ENCODE data around the gene PTPN6. TPM values are rescaled to one million over a fixed set of nuclear protein-coding genes. Genes with fewer than 3 reads are reported as not detected.

PTPN6 gene
- total RNA-seq, 1 experiment from 2014 or later, result 13.7 TPM

DNA sequence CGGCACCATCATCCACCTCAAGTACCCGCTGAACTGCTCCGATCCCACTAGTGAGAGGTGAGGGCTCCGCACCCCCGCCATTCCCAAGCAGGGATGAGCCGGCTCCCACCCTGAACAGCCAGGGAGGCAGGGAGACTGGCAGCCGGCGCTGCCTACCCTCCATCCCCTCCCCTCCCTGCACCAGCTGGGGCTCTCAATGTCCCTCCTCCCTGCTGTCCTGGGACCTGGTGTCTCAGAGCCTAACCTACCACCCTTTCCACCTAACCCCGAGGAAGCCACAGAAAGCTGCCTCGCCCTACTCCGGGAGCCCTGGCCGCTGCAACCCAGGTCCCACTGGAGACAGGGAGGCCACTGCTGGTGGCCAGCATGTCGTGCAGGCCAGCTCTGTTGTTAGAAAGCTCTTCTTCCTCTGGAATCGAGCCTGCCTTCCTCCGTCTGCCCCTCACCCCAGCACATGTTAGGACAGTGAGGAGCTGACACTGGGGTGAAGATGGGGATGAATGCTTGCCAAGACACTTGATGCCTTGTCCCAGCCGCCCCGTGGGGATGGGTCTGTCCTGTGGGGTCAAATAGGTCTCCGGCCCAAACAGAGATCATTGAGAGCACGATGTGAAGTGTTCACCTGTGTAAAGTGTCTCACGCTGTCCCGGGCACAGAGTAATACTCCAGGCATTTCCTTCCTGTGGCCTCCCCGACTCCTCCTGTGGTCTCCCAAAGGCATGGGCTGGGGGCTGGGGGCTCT lies 1.1 kb downstream of the PTPN6 start:
- no TSS peak for BruUV-seq (replicated peaks)
- Histone ChIP-seq H3K36me3 (ENCODE audit: control insufficient read depth, insufficient read depth, low read length) (no peaks in the 10 kb centered on the region), H3K27me3 (ENCODE audit: control insufficient read depth, insufficient read depth, low read length) (no peaks in the 10 kb centered on the region), H3K27ac (ENCODE audit: low read length) (no peak overlapping the region), H3K4me1 (ENCODE audit: control insufficient read depth, insufficient read depth, low read length) (no peaks in the 10 kb centered on the region), H3K4me3 (ENCODE audit: low read depth in 2 of 2, low read length in 2 of 2) (no peak overlapping the region), H3K9me3 (ENCODE audit: control insufficient read depth, insufficient read depth, low read depth, low read length) (no peaks in the 10 kb centered on the region)
- intact Hi-C loops (cut with micrococcal nuclease; ENCODE audit: unreplicated experiment), result no loop called here
- POLR2A ChIA-PET, result interaction anchor here (0.7 kb wide), 1 partner anchor 138 kb away, joined by 3 read pairs; no protein-coding TSS in a partner anchor
- CTCF ChIA-PET, result no interaction called here
- in situ Hi-C loops (cut with HindIII; ENCODE audit: low pct_unique_long_range_greater_than_20kb, low sequenced_read_pairs), result no loop called here
- no peak for ATAC-seq
- no peak for TF ChIP-seq REST (IDR thresholded peaks at IDR 0.05; ENCODE audit: insufficient read depth in 1 of 2, low read depth in 2 of 2, low read length in 1 of 2)
- TF ChIP-seq CTCF (IDR thresholded peaks at IDR 0.05), result no peak
- no peak for TF ChIP-seq POLR2AphosphoS5 (IDR thresholded peaks at IDR 0.05; ENCODE audit: low read depth, low read length)
- no peak for TF ChIP-seq SIN3A (IDR thresholded peaks at IDR 0.05; ENCODE audit: borderline replicate concordance, insufficient read depth, low read depth, low read length)
- no peak for TF ChIP-seq TCF7L2 (IDR thresholded peaks at IDR 0.05; ENCODE audit: low read depth, low read length)
- no peak for DNase-seq (ENCODE audit: low read depth, low spot score)

DNA sequence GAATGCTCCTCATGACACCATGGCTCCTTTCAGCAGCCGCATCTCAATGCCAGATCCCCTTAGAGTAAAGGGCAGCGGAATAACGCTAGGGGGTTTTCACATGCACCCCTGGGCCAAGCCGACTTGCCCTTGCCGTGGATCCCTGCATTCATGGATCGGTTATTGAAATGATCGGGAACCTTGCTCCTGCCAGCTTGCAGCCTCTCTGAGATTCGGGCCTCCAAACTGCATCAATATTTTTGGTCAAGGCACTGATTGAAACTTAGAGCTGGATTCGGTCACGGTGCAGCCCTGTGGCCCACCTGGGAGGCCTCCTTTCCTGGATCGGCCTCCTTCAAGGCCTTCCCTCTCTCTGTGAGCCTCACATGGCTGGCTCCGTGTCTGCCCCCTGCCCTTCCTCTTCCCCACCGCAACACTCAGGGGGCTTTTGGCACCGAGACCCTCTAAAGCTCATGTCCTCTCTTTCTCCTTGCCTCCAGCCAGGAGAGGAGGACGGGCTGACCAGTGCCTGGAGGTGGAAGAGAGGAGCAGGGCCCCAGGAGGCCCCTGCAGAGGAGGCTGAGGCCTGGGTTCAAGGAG lies 1.8 kb downstream of the PTPN6 start:
- in situ Hi-C loops (cut with HindIII; ENCODE audit: low pct_unique_long_range_greater_than_20kb, low sequenced_read_pairs) (no loop called here), intact Hi-C loops (cut with micrococcal nuclease; ENCODE audit: unreplicated experiment) (no loop called here)
- ChIA-PET CTCF (no interaction called here), POLR2A (interaction anchor here (0.7 kb wide), 1 partner anchor 137 kb away, joined by 3 read pairs; no protein-coding TSS in a partner anchor)
- Histone ChIP-seq H3K27ac (ENCODE audit: low read length) (no peak overlapping the region), H3K27me3 (ENCODE audit: control insufficient read depth, insufficient read depth, low read length) (no peaks in the 10 kb centered on the region), H3K9me3 (ENCODE audit: control insufficient read depth, insufficient read depth, low read depth, low read length) (no peaks in the 10 kb centered on the region), H3K4me3 (ENCODE audit: low read depth in 2 of 2, low read length in 2 of 2) (no peak overlapping the region), H3K36me3 (ENCODE audit: control insufficient read depth, insufficient read depth, low read length) (no peaks in the 10 kb centered on the region), H3K4me1 (ENCODE audit: control insufficient read depth, insufficient read depth, low read length) (no peaks in the 10 kb centered on the region)
- DNase-seq (ENCODE audit: low read depth, low spot score), result no peak
- BruUV-seq (replicated peaks), result no TSS peak
- TF ChIP-seq TCF7L2 (IDR thresholded peaks at IDR 0.05; ENCODE audit: low read depth, low read length) (no peak), SIN3A (IDR thresholded peaks at IDR 0.05; ENCODE audit: borderline replicate concordance, insufficient read depth, low read depth, low read length) (no peak), POLR2AphosphoS5 (IDR thresholded peaks at IDR 0.05; ENCODE audit: low read depth, low read length) (no peak), REST (IDR thresholded peaks at IDR 0.05; ENCODE audit: insufficient read depth in 1 of 2, low read depth in 2 of 2, low read length in 1 of 2) (no peak)
- no peak for ATAC-seq

Measured in Panc1 (cell line).